SK-N-SH (cell line): ENCODE measurements around the gene PLVAP. TPM values are rescaled to one million over a fixed set of nuclear protein-coding genes. Genes with fewer than 3 reads are reported as not detected.

Experiments
- CTCF ChIA-PET: fragments of 300-600, 350-600 bp; formaldehyde crosslinking; extraction: SDS; loops from one replicate; lab custom pipeline; 2021; lab: Yijun Ruan, JAX
- POLR2A ChIA-PET: fragments of 350-600 bp; sonication (Branson Sonifier 250); formaldehyde crosslinking; extraction: SDS; loops from one replicate; lab custom pipeline; 2020; ENCODE audit warnings: antibody characterized with exemption, inconsistent platforms; lab: Yijun Ruan, JAX
- DNase-seq: peaks from one replicate; pipeline ENCODE4 v3.0.0; 2012
- H2AFZ ChIP-seq: fragments of 200-600 bp; sonication (generic); 2 replicates; pipeline ENCODE4 v1.8.1; 2016; ENCODE audit warnings: antibody characterized with exemption, mild to moderate bottlenecking, low read depth
- H3F3A ChIP-seq: fragments of 200-600 bp; sonication (generic); replicated peaks from 2 replicates; pipeline ENCODE3; 2016; ENCODE audit warnings: antibody characterized with exemption, mild to moderate bottlenecking; ENCODE audit not compliant: insufficient read depth
- H3K27ac ChIP-seq, 2 experiments: fragments of 200-500 bp in 1 of 2; fragments of 200-600 bp in 1 of 2; sonication (Bioruptor generic) in 1 of 2; sonication (generic), shearing (Covaris generic) in 1 of 2; 2 replicates each; pipeline versions ENCODE4 v1.5.1 to v1.6.1; 2014 to 2016; ENCODE audit warnings: low read depth in 2 of 2, inconsistent platforms in 1 of 2, low read length in 1 of 2, mild to moderate bottlenecking in 1 of 2, mixed read lengths in 1 of 2
- H3K27me3 ChIP-seq: fragments of 200-600 bp; sonication (generic), shearing (Covaris generic); 2 replicates; pipeline ENCODE4 v1.6.1; 2016; ENCODE audit warnings: mixed run types; ENCODE audit not compliant: insufficient read depth
- H3K36me3 ChIP-seq, 2 experiments: fragments of 200-500 bp in 1 of 2; fragments of 200-600 bp in 1 of 2; sonication (Bioruptor generic) in 1 of 2; sonication (generic) in 1 of 2; replicated peaks in 1 of 2; 2 replicates each; pipeline versions ENCODE3 to v1.5.1; 2014 to 2016; ENCODE audit warnings: low read length in 1 of 2, mild to moderate bottlenecking in 1 of 2; ENCODE audit not compliant: insufficient read depth in 2 of 2, control insufficient read depth in 1 of 2
- H3K4me1 ChIP-seq, 2 experiments: fragments of 200-500 bp in 1 of 2; fragments of 200-600 bp in 1 of 2; sonication (Bioruptor generic) in 1 of 2; sonication (generic), shearing (Covaris generic) in 1 of 2; 2 replicates each; pipeline versions ENCODE4 v1.5.1 to v1.6.1; 2014 to 2016; ENCODE audit warnings: low read depth in 1 of 2, low read length in 1 of 2, mixed run types in 1 of 2; ENCODE audit not compliant: insufficient read depth in 2 of 2, control insufficient read depth in 1 of 2
- H3K4me2 ChIP-seq: fragments of 200-600 bp; sonication (generic), shearing (Covaris generic); 2 replicates; pipeline ENCODE4 v1.6.1; 2017; ENCODE audit warnings: mixed run types
- H3K4me3 ChIP-seq, 2 experiments: fragments of 200-500 bp in 1 of 2; fragments of 200-600 bp in 1 of 2; sonication (Bioruptor generic) in 1 of 2; sonication (generic), shearing (Covaris generic) in 1 of 2; 2 replicates each; pipeline versions ENCODE4 v1.5.1 to v1.8.1; 2014 to 2016; ENCODE audit warnings: low read depth in 2 of 2, inconsistent platforms in 1 of 2, low read length in 1 of 2, mild to moderate bottlenecking in 1 of 2, mixed read lengths in 1 of 2, moderate library complexity in 1 of 2
- H3K79me2 ChIP-seq: fragments of 200-600 bp; sonication (generic); 2 replicates; pipeline ENCODE4 v1.8.1; 2017; ENCODE audit warnings: mild to moderate bottlenecking; ENCODE audit not compliant: insufficient read depth
- H3K9ac ChIP-seq: fragments of 200-600 bp; sonication (generic); 2 replicates; pipeline ENCODE4 v1.6.1; 2017; ENCODE audit warnings: mixed run types
- H3K9me2 ChIP-seq: fragments of 200-600 bp; sonication (generic); 2 replicates; pipeline ENCODE4 v1.6.1; 2017; ENCODE audit warnings: mixed run types
- H3K9me3 ChIP-seq: fragments of 200-600 bp; sonication (generic); 2 replicates; pipeline ENCODE4 v1.6.1; 2017; ENCODE audit warnings: mixed run types, mild to moderate bottlenecking, moderate library complexity
- H4K20me1 ChIP-seq: fragments of 200-600 bp; sonication (generic); 2 replicates; pipeline ENCODE4 v1.6.1; 2017; ENCODE audit warnings: mild to moderate bottlenecking, mixed run types; ENCODE audit not compliant: insufficient read depth
- CHD2 ChIP-seq: fragments of 150-350 bp; IDR thresholded peaks from 2 replicates; pipeline ENCODE4 v1.6.1; 2018; ENCODE audit warnings: low read length; ENCODE audit not compliant: partially characterized antibody
- CTCF ChIP-seq: fragments of 200-600 bp; sonication (generic); IDR thresholded peaks from 2 replicates; pipeline ENCODE4 v1.6.1; 2017; ENCODE audit warnings: antibody characterized with exemption, mild to moderate bottlenecking, moderate library complexity
- EP300 ChIP-seq, 2 experiments: IDR thresholded peaks; 2 replicates each; pipeline versions ENCODE4 v1.4.0 to v1.6.1; 2012; ENCODE audit warnings: borderline replicate concordance in 1 of 2, low read depth in 1 of 2, low read length in 1 of 2
- FOSL2 ChIP-seq: IDR thresholded peaks from 2 replicates; pipeline ENCODE4 v1.4.0; 2012; ENCODE audit warnings: low read depth, mild to moderate bottlenecking, moderate library complexity, borderline replicate concordance
- FOXJ3 ChIP-seq: sonication (generic); formaldehyde crosslinking; IDR thresholded peaks from 2 replicates; pipeline ENCODE4 v1.5.1; 2020; ENCODE audit warnings: mild to moderate bottlenecking, missing genetic modification reagents
- GATA2 ChIP-seq: sonication (generic); formaldehyde crosslinking; IDR thresholded peaks from 2 replicates; pipeline ENCODE4 v1.5.0; 2020; ENCODE audit warnings: mild to moderate bottlenecking, missing genetic modification reagents
- MEF2A ChIP-seq: IDR thresholded peaks from 2 replicates; pipeline ENCODE4 v1.4.0; 2012; ENCODE audit warnings: low read depth, borderline replicate concordance
- MXI1 ChIP-seq: IDR thresholded peaks from 2 replicates; pipeline ENCODE4 v1.6.1; 2012; ENCODE audit warnings: mild to moderate bottlenecking, low read depth, low read length, improper control_type of control experiment
- NRF1 ChIP-seq: IDR thresholded peaks from 2 replicates; pipeline ENCODE4 v1.6.1; 2012; ENCODE audit warnings: low read depth, mild to moderate bottlenecking, low read length
- RAD21 ChIP-seq: IDR thresholded peaks from 2 replicates; pipeline ENCODE4 v1.6.1; 2012; ENCODE audit warnings: mild to moderate bottlenecking, low read length
- RCOR1 ChIP-seq: fragments of 150-350 bp; IDR thresholded peaks from 2 replicates; pipeline ENCODE4 v1.6.1; 2017; ENCODE audit warnings: antibody characterized with exemption, low read length
- RFX5 ChIP-seq: IDR thresholded peaks from 2 replicates; pipeline ENCODE4 v1.6.1; 2012; ENCODE audit warnings: mild to moderate bottlenecking, improper control_type of control experiment, low read length
- SMC3 ChIP-seq: IDR thresholded peaks from 2 replicates; pipeline ENCODE4 v1.6.1; 2012; ENCODE audit warnings: low read depth, low read length, improper control_type of control experiment
- TAF1 ChIP-seq: IDR thresholded peaks from 2 replicates; pipeline ENCODE4 v1.6.1; 2012; ENCODE audit warnings: low read depth, mild to moderate bottlenecking, low read length, moderate library complexity, borderline replicate concordance
- TCF12 ChIP-seq: IDR thresholded peaks from 2 replicates; pipeline ENCODE4 v1.4.0; 2012
- TEAD4 ChIP-seq: IDR thresholded peaks from 2 replicates; pipeline ENCODE4 v1.4.0; 2012; ENCODE audit warnings: mild to moderate bottlenecking, borderline replicate concordance; ENCODE audit not compliant: insufficient read depth
- YY1 ChIP-seq: IDR thresholded peaks from 2 replicates; pipeline ENCODE4 v1.4.0; 2012; ENCODE audit warnings: low read depth, mild to moderate bottlenecking
- WGBS: methylation state at CpG from one replicate; pipeline ENCODE4 v1.1.6; 2017; ENCODE audit warnings: low lambda C conversion rate; 5-methylcytosine and 5-hydroxymethylcytosine counted together
- polyA plus RNA-seq, 3 experiments: library from polyadenylated mRNA; depleted of rRNA; stranded (reverse); fragments of >200 nt; gene quantifications; 2 replicates each; pipeline ENCODE4 v1.2.3, GENCODE V29; 2012
- TF ChIP-seq, protein P1 (sequence below): IDR thresholded peaks from 2 replicates; pipeline ENCODE4; 2012

The PLVAP gene
- polyA plus RNA-seq, 1 of the 3 experiments (the other 2 are of a cell fraction) = not detected

GRCh38 chr19:17319473-17320238 lies 57.5 kb downstream of the PLVAP start:
- H2AFZ ChIP-seq = no peak overlapping the region
- DNase-seq = no peak
- H3K4me2 ChIP-seq = no peak overlapping the region
- no peaks in the 10 kb centered on the region for H3K9me2 ChIP-seq
- peaks cover 7 to 46% of the 10 kb centered on the region in 2 experiments for H3K36me3 ChIP-seq
- H3K27ac ChIP-seq = no peak overlapping the region
- H4K20me1 ChIP-seq = no peaks in the 10 kb centered on the region
- no peaks in the 10 kb centered on the region for H3K4me1 ChIP-seq
- WGBS = 95% methylated on average over 25 of the region's 40 CpGs
- H3K79me2 ChIP-seq = no peaks in the 10 kb centered on the region; the same call in 1 of the 2 replicates
- POLR2A ChIA-PET = no interaction called here
- no peak overlapping the region for H3K4me3 ChIP-seq
- peaks cover 7% of the 10 kb centered on the region for H3F3A ChIP-seq
- no peak overlapping the region for H3K9ac ChIP-seq
- no peaks in the 10 kb centered on the region for H3K27me3 ChIP-seq
- TF ChIP-seq FOXJ3 (no peak), TAF1 (no peak), YY1 (no peak), TCF12 (no peak), RAD21 (no peak), CTCF (no peak), GATA2 (CRISPR knock-in tag) (no peak), MEF2A (no peak), RFX5 (no peak), FOSL2 (no peak), CHD2 (no peak), EP300 (IDR thresholded peaks at IDR 0.05; ENCODE audit: borderline replicate concordance in 1 of 2, low read depth in 1 of 2, low read length in 1 of 2) (no peak), NRF1 (no peak), MXI1 (no peak), RCOR1 (no peak), SMC3 (no peak), TEAD4 (no peak)
- TF ChIP-seq, protein P1, sequence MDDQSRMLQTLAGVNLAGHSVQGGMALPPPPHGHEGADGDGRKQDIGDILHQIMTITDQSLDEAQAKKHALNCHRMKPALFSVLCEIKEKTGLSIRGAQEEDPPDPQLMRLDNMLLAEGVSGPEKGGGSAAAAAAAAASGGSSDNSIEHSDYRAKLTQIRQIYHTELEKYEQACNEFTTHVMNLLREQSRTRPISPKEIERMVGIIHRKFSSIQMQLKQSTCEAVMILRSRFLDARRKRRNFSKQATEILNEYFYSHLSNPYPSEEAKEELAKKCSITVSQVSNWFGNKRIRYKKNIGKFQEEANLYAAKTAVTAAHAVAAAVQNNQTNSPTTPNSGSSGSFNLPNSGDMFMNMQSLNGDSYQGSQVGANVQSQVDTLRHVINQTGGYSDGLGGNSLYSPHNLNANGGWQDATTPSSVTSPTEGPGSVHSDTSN = no peak
- CTCF ChIA-PET = no interaction called here
- H3K9me3 ChIP-seq = no peaks in the 10 kb centered on the region
